ENCODE data around the gene SCMH1.

SCMH1 gene

DNA sequence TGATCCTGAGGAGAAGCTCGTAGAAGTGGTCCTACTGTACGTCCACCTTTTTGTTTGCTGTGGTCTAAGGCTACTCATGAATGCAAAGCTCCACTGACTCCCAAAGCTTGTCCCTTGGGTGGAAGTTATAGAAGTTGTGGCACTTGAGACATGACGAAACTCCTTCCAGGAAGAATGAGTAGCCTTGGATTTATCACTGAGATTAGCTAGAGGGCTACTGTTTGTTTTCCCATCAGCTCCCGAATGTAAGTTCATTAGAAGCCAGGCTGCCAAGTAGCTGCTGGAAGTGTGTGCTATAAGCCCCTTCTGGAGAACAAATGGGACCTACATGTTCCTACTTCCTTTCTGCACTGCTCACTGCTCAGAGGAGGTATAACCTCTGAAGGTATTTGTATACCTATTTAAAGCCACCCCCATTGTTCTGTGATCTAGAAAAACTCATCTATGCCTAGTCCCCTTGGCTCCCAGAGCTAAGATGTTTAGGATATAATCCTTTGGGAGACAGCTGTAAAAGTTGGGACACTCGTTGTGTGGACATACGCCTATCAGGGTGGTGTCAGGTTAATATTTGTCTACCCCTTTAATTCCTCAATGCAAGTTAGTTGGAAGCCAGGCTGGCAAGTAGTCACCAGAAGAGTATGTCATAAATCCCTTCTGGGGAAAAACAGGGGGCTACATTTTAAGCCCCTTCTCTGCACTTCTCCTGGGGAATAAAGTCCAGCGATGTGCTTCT lies 72.9 kb downstream of the SCMH1 start:
- DNase-seq (ENCODE audit: low read depth): no peak
- TF ChIP-seq, protein P1, sequence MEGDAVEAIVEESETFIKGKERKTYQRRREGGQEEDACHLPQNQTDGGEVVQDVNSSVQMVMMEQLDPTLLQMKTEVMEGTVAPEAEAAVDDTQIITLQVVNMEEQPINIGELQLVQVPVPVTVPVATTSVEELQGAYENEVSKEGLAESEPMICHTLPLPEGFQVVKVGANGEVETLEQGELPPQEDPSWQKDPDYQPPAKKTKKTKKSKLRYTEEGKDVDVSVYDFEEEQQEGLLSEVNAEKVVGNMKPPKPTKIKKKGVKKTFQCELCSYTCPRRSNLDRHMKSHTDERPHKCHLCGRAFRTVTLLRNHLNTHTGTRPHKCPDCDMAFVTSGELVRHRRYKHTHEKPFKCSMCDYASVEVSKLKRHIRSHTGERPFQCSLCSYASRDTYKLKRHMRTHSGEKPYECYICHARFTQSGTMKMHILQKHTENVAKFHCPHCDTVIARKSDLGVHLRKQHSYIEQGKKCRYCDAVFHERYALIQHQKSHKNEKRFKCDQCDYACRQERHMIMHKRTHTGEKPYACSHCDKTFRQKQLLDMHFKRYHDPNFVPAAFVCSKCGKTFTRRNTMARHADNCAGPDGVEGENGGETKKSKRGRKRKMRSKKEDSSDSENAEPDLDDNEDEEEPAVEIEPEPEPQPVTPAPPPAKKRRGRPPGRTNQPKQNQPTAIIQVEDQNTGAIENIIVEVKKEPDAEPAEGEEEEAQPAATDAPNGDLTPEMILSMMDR (conservative IDR thresholded peaks at IDR 0.05; ENCODE audit: low read length): no peak
- no peak overlapping the region for H3K4me3 ChIP-seq (ENCODE audit: low read length)

DNA sequence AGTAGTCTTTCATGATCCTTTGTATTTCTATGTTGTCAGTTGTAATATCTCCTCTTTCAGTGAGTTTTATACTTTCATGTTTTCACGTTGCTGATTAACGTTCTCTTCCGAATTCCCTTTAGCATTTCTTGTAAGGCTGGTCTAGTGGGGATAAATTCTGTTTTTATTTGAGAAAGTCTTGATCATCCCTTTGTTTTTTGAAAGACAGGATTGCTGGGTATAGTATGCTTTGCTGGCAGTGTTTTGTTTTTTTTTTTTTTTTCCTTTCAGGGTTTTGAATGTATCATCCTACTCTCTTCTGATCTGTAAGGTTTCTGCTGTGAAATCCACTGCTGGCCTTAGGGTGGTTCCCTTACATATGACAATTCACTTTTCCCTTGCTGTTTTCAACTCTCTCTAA lies 74.4 kb downstream of the SCMH1 start:
- no peak for DNase-seq (ENCODE audit: low read depth)
- H3K4me3 ChIP-seq (ENCODE audit: low read length): no peak overlapping the region
- TF ChIP-seq, protein P1 (conservative IDR thresholded peaks at IDR 0.05; ENCODE audit: low read length): no peak

DNA sequence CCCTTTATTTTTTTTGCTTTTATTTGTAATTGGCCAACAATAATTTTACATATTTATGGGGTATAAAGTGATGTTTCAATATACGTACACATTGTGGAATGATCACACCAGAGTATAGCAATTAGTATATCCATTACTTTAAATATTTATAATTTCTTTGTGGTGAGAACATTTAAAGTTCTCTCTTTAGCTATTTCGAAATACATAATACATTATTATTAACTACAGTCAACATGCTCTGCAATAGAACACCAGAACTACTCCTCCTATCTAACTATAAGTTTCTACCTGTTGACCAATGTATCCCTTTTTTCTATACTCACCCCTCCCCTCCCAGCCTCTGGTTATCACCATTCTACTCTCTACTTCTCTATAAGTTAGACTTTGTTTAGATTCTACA lies 77.4 kb downstream of the SCMH1 start:
- DNase-seq (ENCODE audit: low read depth): no peak
- TF ChIP-seq, protein P1 (conservative IDR thresholded peaks at IDR 0.05; ENCODE audit: low read length): no peak
- H3K4me3 ChIP-seq (ENCODE audit: low read length): no peak overlapping the region

DNA sequence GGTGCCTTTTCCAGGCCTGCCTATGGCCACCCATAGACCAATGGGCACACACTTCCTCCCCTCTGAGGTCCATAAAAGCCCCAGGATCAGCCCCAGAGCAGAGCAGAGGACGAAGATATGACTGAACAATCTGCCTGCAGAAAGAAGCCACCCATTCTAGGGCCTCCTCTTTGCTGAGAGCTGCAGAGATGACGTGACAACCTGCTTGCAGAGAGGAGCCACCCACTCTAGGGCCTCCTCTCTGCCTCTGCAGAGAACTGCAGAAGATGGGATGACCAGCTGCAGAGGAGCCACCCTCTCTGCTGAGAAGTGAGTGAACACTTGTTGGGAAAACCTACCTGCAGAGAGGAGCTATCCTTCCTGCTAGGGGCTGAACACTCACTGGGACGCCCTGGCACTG lies 79.7 kb downstream of the SCMH1 start:
- H3K4me3 ChIP-seq (ENCODE audit: low read length): no peak overlapping the region
- no peak for DNase-seq (ENCODE audit: low read depth)
- TF ChIP-seq, protein P1 (conservative IDR thresholded peaks at IDR 0.05; ENCODE audit: low read length): no peak

DNA sequence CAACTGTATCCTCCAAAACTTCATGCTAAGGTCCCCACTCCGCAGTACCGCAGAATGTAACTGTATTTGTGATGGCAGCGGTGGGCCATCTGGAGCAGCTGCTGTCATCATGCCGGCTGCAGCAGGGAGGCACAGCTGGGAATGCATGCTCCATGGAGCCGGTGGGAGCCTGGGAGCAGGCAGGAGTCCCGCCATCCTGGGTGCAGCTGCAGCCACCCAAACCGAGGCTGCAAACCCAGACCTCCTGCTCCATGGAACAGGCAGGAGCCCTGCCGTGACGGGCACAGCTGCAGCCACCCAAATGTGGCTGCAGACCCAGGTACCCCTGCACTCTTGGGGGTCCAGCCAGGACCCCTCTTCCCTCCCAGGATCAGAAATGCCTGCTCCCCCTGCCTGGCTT lies 80.3 kb downstream of the SCMH1 start:
- TF ChIP-seq, protein P1 (conservative IDR thresholded peaks at IDR 0.05; ENCODE audit: low read length): no peak
- no peak overlapping the region for H3K4me3 ChIP-seq (ENCODE audit: low read length)
- no peak for DNase-seq (ENCODE audit: low read depth)

DNA sequence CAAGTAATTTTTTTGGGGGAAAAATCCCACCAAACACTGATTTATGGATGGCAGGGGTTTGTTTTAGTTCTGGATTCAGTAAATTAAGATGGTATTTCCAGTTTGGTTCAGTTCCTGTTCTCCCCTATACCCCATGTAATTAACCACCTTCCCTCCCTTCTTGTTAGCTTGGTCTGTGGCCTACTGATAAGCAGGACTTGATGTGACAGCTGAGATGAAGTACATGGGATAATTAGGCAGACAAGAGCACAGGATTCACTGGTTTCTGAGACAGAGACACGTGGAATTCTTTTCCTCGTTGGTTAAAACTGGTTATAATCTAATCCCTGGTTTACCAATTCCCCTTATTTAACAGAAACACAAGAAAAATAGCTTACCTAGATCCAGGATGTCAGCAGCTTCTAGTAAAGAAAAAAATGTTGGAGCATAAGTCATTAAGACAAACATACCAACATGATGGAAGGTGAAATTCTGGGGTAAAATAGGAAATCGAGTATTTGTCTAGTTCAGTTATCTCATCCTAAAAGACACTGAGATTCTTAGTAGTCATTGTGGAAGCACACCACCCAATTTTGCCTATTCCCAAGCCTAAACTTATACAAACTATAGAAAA lies 81.5 kb downstream of the SCMH1 start:
- TF ChIP-seq, protein P1 (conservative IDR thresholded peaks at IDR 0.05; ENCODE audit: low read length): no peak
- no peak for DNase-seq (ENCODE audit: low read depth)
- no peak overlapping the region for H3K4me3 ChIP-seq (ENCODE audit: low read length)

DNA sequence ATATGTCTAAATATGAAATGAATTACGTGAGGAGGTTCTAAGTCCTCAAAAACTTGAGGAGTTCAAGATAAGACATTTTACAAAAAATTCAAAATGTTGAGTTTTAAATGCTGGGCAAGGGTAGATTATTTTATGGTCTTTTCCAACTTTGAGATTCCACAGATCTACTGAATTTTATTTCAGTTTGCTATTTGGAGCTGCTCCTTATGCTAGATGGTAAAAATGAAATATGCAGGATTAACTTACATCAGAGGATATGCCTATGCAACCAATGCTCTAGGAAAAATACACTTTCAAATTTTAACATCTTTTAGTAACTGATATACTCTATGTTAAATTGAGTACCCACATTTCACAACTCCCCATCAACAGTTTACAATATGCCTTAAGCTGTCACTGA lies 83.1 kb downstream of the SCMH1 start:
- H3K4me3 ChIP-seq (ENCODE audit: low read length): no peak overlapping the region
- TF ChIP-seq, protein P1 (conservative IDR thresholded peaks at IDR 0.05; ENCODE audit: low read length): no peak
- DNase-seq (ENCODE audit: low read depth): no peak

Data from AG10803 (cell line).